NCI-H2196 (cell line): ENCODE results near the gene TAF7L.
"Not testable (repeated sequence)": the region's sequence is repeated elsewhere in the genome, so short reads cannot be mapped to it uniquely, and the experiment has no call there.

Experiments used
- DNase-seq: peaks from one replicate; lab custom pipeline; 2025; ENCODE audit not compliant: unreplicated experiment; lab: John Stamatoyannopoulos, UW

The TAF7L gene, protein sequence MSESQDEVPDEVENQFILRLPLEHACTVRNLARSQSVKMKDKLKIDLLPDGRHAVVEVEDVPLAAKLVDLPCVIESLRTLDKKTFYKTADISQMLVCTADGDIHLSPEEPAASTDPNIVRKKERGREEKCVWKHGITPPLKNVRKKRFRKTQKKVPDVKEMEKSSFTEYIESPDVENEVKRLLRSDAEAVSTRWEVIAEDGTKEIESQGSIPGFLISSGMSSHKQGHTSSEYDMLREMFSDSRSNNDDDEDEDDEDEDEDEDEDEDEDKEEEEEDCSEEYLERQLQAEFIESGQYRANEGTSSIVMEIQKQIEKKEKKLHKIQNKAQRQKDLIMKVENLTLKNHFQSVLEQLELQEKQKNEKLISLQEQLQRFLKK

GRCh38 chrX:101290957-101291603 lies at the start of gene TAF7L:
Gene TAF7L (minus strand): TSS chrX:101291334. CDS start chrX:101287543, 3,791 bp downstream.
- DNase-seq: no peak

- no peak for DNase-seq
Observed at GRCh38 chrX:101337776-101338271, 46.7 kb upstream of the TAF7L start.

DNA sequence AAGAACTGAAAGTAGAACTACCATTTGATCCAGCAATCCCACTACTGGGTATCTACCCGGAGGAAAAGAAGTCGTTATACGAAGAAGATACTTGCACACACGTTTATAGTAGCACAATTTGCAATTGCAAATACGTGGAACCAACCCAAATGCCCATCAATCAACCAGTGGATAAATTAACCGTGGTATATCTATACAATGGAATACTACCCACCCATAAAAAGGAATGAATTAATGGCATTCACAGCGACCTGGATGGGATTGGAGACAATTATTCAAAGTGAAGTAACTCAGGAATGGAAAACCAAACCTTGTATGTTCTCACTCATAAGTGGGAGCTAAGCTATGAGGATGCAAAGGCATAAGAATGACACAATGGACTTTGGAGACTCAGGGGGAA lies 43.2 kb upstream of the TAF7L start:
- DNase-seq: not testable (repeated sequence)

GRCh38 chrX:101326600-101326999 lies 35.5 kb upstream of the TAF7L start:
- DNase-seq: not testable (repeated sequence)

GRCh38 chrX:101303790-101304189 lies 12.7 kb upstream of the TAF7L start:
- DNase-seq: no peak

DNA sequence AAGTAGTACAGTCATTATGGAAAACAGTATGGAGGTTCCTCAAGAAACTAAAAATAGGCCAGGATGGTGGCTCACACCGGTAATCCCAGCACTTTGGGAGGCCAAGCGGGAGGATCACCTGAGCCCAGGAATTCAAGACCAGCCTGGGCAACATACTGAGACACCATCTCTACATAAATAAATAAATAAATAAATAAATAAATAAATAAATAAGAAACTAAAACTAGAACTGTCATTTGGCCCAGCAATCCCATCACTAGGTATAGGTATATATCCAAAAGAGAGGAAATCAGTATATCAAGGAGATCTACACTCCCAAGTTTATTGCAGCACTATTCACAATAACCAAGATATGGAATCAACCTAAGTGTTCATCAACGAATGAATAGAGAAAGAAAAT lies 4.5 kb upstream of the TAF7L start:
- not testable (repeated sequence) for DNase-seq

GRCh38 chrX:101287402-101287801 lies 3.7 kb downstream of the TAF7L start:
- peak; percentile 30 for DNase-seq

DNA sequence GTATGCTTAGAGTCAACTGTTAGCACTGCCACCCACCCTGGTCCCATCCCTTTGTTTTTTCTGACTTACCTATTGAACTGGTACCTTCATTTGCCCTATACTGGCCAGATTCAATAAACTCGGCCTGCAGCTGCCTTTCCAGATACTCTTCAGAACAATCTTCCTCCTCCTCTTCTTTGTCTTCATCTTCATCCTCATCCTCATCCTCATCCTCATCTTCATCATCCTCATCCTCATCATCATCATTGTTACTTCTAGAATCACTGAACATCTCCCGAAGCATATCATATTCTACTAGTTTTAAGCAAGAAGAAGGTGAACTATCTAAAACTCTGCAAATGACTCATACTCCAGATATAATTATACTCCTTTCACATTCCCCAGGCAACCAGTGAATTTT lies 14.9 kb downstream of the TAF7L start:
- no peak for DNase-seq

DNA sequence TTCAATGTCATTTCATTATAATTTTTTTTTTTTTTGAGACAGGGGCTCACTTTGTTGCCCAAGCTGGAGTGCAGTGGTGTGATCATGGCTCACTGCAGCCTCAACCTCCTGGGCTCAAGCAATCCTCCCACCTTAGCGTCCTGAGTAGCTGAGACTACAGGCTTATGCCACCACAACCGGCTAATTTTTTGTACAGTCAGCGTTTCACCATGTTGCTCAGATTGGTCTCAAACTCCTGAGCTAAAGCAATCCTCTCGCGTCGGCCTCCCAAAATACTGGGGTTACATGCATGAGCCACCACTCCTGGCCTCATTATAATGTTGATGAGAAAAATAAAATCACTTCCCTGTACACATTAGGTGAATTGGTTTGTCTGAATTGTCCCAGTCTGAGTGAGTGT lies 16.9 kb downstream of the TAF7L start:
- no peak for DNase-seq

DNA sequence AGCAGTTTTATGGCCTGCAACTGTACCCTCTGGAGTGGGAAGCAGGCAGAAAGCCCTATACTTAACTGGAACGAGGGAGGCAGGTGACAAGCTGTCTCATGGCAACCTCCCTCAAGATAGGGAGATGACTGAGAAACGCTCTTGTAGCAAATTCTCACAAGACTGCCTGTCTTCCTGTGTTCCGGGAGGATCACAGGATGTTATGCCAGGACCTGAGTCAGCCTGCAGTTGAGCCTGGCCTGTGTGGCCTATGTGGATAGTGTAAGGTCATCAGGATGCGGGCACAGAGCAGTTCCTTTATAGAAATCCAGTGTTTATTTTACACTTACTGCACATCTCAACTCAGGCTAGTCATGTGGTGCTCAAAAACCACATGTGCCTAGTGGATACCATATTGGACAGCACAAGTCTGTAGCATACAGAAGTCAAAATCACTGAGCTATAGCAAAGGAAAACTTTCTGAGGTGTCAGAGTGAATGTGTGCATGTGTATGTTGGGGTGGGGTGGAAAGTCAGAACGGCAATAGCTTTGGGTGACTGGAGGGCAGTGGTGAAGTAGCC lies 25.2 kb downstream of the TAF7L start:
- no peak for DNase-seq

DNA sequence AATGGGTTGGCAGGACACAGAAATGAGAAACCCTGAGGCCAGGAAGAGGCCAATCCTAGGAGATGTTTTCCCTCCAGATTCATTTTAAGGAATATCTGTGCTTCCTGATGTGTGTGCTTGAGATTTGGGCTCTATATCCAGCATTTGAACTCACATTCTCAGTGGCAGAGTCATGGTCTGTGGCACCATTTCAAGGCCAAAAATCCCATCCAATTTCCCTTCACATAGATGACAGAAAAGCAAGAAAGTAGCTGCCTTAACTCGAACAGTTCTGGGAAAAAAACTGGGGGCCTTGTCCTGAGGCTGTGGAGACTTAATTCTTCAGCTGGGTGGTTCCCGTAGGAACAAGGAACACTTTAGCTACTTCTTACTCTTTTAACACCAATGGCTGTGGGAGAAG lies 27.4 kb downstream of the TAF7L start:
- no peak for DNase-seq

GRCh38 chrX:101262590-101262989 lies 28.5 kb downstream of the TAF7L start:
- no peak for DNase-seq

- no peak for DNase-seq
Observed at GRCh38 chrX:101260435-101260834, 30.7 kb downstream of the TAF7L start.

GRCh38 chrX:101258259-101258581 lies 32.9 kb downstream of the TAF7L start:
- no peak for DNase-seq

- no peak for DNase-seq
Observed at GRCh38 chrX:101257448-101258258, 33.5 kb downstream of the TAF7L start.

DNA sequence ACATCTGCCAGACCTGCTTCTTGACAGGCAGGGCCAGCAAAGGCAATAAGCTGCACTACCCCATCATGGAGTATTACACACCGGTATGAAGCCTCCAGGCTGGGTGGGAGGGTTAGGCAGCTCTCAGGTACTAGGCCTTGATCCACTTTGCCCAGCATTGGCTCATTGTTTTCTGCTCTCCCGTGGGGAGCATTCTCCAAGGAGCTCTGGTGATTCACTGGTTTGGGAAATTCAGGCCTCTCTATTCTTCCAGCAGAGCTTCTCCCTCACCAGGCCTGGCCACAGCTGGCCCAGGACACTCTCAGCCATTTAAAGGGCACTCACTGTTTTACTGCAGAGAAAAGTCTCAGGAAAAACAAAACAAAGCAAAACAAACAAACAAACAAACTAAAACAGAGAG lies 38.5 kb downstream of the TAF7L start:
- no peak for DNase-seq

GRCh38 chrX:101241531-101241930 lies 49.6 kb downstream of the TAF7L start:
- no peak for DNase-seq

DNA sequence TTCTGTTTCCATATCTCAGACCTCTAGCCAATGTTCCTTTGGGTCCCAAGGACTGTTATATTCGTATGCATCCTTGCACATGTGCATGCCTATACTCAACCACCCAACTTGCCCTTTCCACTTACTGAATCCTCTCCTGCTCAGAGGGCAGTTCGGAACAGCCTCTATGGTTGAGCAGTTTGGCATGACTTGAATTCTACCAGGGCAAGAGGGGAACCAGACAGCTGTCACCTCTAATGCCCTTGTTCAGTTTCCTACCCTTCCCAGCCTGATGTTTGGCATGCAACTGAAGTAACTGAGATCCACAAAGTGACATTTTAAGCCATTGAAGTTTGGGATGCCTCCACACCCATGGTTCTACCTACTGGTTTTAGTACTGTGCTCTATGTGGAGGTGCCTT lies 54.1 kb downstream of the TAF7L start:
- DNase-seq: no peak

- DNase-seq: no peak
Observed at GRCh38 chrX:101232316-101232715, 58.8 kb downstream of the TAF7L start.

- no peak for DNase-seq
Observed at GRCh38 chrX:101231080-101231479, 60.1 kb downstream of the TAF7L start.

- DNase-seq: no peak
Observed at GRCh38 chrX:101230636-101231035, 60.5 kb downstream of the TAF7L start.
